GM06990 (cell line): ENCODE results near the gene A1CF.
"Not testable (repeated sequence)": the region's sequence is repeated elsewhere in the genome, so short reads cannot be mapped to it uniquely, and the experiment has no call there.

Experiments used
- DNase-seq: peaks from one replicate; pipeline ENCODE4 v3.0.0-alpha.2; 2011; ENCODE audit not compliant: insufficient read length; ENCODE audit errors: extremely low read depth
- H3K27me3 ChIP-seq: replicated peaks from 2 replicates; pipeline ENCODE4 v1.6.0; 2011; ENCODE audit warnings: low read length; ENCODE audit not compliant: control insufficient read depth, insufficient read depth
- H3K36me3 ChIP-seq: 2 replicates; pipeline ENCODE4 v1.5.1; 2011; ENCODE audit warnings: low read length; ENCODE audit not compliant: control insufficient read depth, insufficient read depth
- H3K4me3 ChIP-seq: replicated peaks from 2 replicates; pipeline ENCODE4 v1.5.1; 2011; ENCODE audit warnings: low read depth, mild to moderate bottlenecking, control low read depth, low read length
- CTCF ChIP-seq: IDR thresholded peaks from 2 replicates; pipeline ENCODE4 v1.5.1; 2011; ENCODE audit warnings: low read length, control low read depth, mild to moderate bottlenecking, inconsistent platforms; ENCODE audit not compliant: insufficient read depth, poor library complexity, severe bottlenecking

Gene A1CF

GRCh38 chr10:50796693-50797092, 88.7 kb downstream of the A1CF start:
- no peaks in the 10 kb centered on the region for H3K36me3 ChIP-seq
- DNase-seq, result no peak
- TF ChIP-seq CTCF, result no peak
- no peak overlapping the region for H3K4me3 ChIP-seq
- no peaks in the 10 kb centered on the region for H3K27me3 ChIP-seq

- Histone ChIP-seq H3K4me3 (no peak overlapping the region), H3K27me3 (no peaks in the 10 kb centered on the region), H3K36me3 (no peaks in the 10 kb centered on the region)
- no peak for DNase-seq
- TF ChIP-seq CTCF, result no peak
Measured at GRCh38 chr10:50794490-50794889, 90.9 kb downstream of the A1CF start.

- DNase-seq, result no peak
- TF ChIP-seq CTCF, result peak; percentile 36
Measured at GRCh38 chr10:50788951-50789945, 96.2 kb downstream of the A1CF start.

GRCh38 chr10:50787962-50788361, 97.5 kb downstream of the A1CF start:
- not testable (repeated sequence) for H3K4me3 ChIP-seq, H3K36me3 ChIP-seq, H3K27me3 ChIP-seq, DNase-seq

More at GRCh38 chr10:50788951-50789945, 96.2 kb downstream of the A1CF start:
- H3K27me3 ChIP-seq, result no peaks in the 10 kb centered on the region
- no peaks in the 10 kb centered on the region for H3K36me3 ChIP-seq
- H3K4me3 ChIP-seq, result no peak overlapping the region

GRCh38 chr10:50782017-50782416, 103.4 kb downstream of the A1CF start:
- H3K4me3 ChIP-seq, H3K27me3 ChIP-seq, DNase-seq, H3K36me3 ChIP-seq: not testable (repeated sequence)

GRCh38 chr10:50780036-50780435, 105.4 kb downstream of the A1CF start:
- not testable (repeated sequence) for DNase-seq, H3K36me3 ChIP-seq, H3K4me3 ChIP-seq, H3K27me3 ChIP-seq

GRCh38 chr10:50774868-50775267, 110.6 kb downstream of the A1CF start:
- H3K27me3 ChIP-seq, DNase-seq, H3K36me3 ChIP-seq, H3K4me3 ChIP-seq: not testable (repeated sequence)

- H3K4me3 ChIP-seq, H3K36me3 ChIP-seq, H3K27me3 ChIP-seq, DNase-seq: not testable (repeated sequence)
Measured at GRCh38 chr10:50772042-50772441, 113.4 kb downstream of the A1CF start.

GRCh38 chr10:50766774-50767513, 118.5 kb downstream of the A1CF start:
- DNase-seq, H3K27me3 ChIP-seq, H3K36me3 ChIP-seq, H3K4me3 ChIP-seq: not testable (repeated sequence)
